ENCODE data around the gene PEX19.

The PEX19 gene

GRCh38 chr1:160251011-160251410 lies 33.9 kb downstream of the PEX19 start:
- H3K4me3 ChIP-seq (ENCODE audit: low read depth, low read length): no peak overlapping the region
- no peak for TF ChIP-seq CTCF (IDR thresholded peaks at IDR 0.05; ENCODE audit: borderline replicate concordance, insufficient read depth, low read depth, low read length)

GRCh38 chr1:160247053-160247452 lies 37.9 kb downstream of the PEX19 start:
- no peak overlapping the region for H3K4me3 ChIP-seq (ENCODE audit: low read depth, low read length)
- no peak for TF ChIP-seq CTCF (IDR thresholded peaks at IDR 0.05; ENCODE audit: borderline replicate concordance, insufficient read depth, low read depth, low read length)

GRCh38 chr1:160245434-160245833 lies 39.5 kb downstream of the PEX19 start:
- no peak for TF ChIP-seq CTCF (IDR thresholded peaks at IDR 0.05; ENCODE audit: borderline replicate concordance, insufficient read depth, low read depth, low read length)
- H3K4me3 ChIP-seq (ENCODE audit: low read depth, low read length): no peak overlapping the region

GRCh38 chr1:160244209-160244608 lies 40.7 kb downstream of the PEX19 start:
- no peak for TF ChIP-seq CTCF (IDR thresholded peaks at IDR 0.05; ENCODE audit: borderline replicate concordance, insufficient read depth, low read depth, low read length)
- H3K4me3 ChIP-seq (ENCODE audit: low read depth, low read length): no peak overlapping the region

- no peak overlapping the region for H3K4me3 ChIP-seq (ENCODE audit: low read depth, low read length)
- no peak for TF ChIP-seq CTCF (IDR thresholded peaks at IDR 0.05; ENCODE audit: borderline replicate concordance, insufficient read depth, low read depth, low read length)
Measured at GRCh38 chr1:160243767-160244166, 41.2 kb downstream of the PEX19 start.

- no peak for TF ChIP-seq CTCF (IDR thresholded peaks at IDR 0.05; ENCODE audit: borderline replicate concordance, insufficient read depth, low read depth, low read length)
- no peak overlapping the region for H3K4me3 ChIP-seq (ENCODE audit: low read depth, low read length)
Measured at GRCh38 chr1:160239582-160240299, 45.2 kb downstream of the PEX19 start.

- H3K4me3 ChIP-seq (ENCODE audit: low read depth, low read length): no peak overlapping the region
- TF ChIP-seq CTCF (IDR thresholded peaks at IDR 0.05; ENCODE audit: borderline replicate concordance, insufficient read depth, low read depth, low read length): no peak
Measured at GRCh38 chr1:160238408-160238807, 46.5 kb downstream of the PEX19 start.
